Upper lobe of right lung (tissue), 1 donor: Measurements from ENCODE around the gene CAMKV. TPM values are rescaled to one million over a fixed set of nuclear protein-coding genes. Genes with fewer than 3 reads are reported as not detected.
A peak's percentile ranks its signal among the peaks of the same experiment; 100 is the strongest.
"Not testable (repeated sequence)": the region's sequence is repeated elsewhere in the genome, so short reads cannot be mapped to it uniquely, and the experiment has no call there.

ENCODE experiments used
- ATAC-seq: fragments of 200-7000 bp; cut with Tn5 transposase; one replicate; pipeline ENCODE4 v1.9.1; 2020; ENCODE audit warnings: mild to moderate bottlenecking, moderate library complexity
- DNase-seq: peaks from one replicate; pipeline ENCODE4 v3.0.0-alpha.2; 2020
- H3K27ac ChIP-seq: fragments of 200-600 bp; one replicate; pipeline ENCODE4 v1.8.0; 2022
- H3K27me3 ChIP-seq: fragments of 200-600 bp; one replicate; pipeline ENCODE4 v1.8.0; 2022; ENCODE audit warnings: mild to moderate bottlenecking
- H3K36me3 ChIP-seq: fragments of 200-600 bp; one replicate; pipeline ENCODE4 v1.8.0; 2022
- H3K4me1 ChIP-seq: fragments of 200-600 bp; one replicate; pipeline ENCODE4 v1.8.0; 2022
- H3K4me3 ChIP-seq: fragments of 200-600 bp; one replicate; pipeline ENCODE4 v1.8.0; 2022; ENCODE audit warnings: mild to moderate bottlenecking
- H3K9me3 ChIP-seq: fragments of 200-600 bp; one replicate; pipeline ENCODE4 v1.8.0; 2022
- intact Hi-C: fragments of 100-400 bp; cut with DNase I; formaldehyde crosslinking; loops from one replicate; pipeline ENCODE4 v1.11.0; 2022
- long read RNA-seq: library from polyadenylated mRNA; unstranded; transcript quantifications from one replicate; pipeline ENCODE4 v2.0.0, GENCODE V29; 2021
- total RNA-seq: library from RNA; stranded (reverse); fragmentation: NEBNext Ultra II Directional; extraction: Animal tissue kit (Norgen Biotek cat#: 25700); gene quantifications from one replicate; pipeline ENCODE4 v1.2.1, GENCODE V29; 2021
- TF ChIP-seq, protein P1 (sequence below): fragments of 200-600 bp; IDR thresholded peaks from one replicate; pipeline ENCODE4 v1.8.0; 2022; ENCODE audit warnings: antibody characterized with exemption
- donor health status: DM: no; HTN: yes; CAD: no; lungs with severe emphysema.

CAMKV gene, protein sequence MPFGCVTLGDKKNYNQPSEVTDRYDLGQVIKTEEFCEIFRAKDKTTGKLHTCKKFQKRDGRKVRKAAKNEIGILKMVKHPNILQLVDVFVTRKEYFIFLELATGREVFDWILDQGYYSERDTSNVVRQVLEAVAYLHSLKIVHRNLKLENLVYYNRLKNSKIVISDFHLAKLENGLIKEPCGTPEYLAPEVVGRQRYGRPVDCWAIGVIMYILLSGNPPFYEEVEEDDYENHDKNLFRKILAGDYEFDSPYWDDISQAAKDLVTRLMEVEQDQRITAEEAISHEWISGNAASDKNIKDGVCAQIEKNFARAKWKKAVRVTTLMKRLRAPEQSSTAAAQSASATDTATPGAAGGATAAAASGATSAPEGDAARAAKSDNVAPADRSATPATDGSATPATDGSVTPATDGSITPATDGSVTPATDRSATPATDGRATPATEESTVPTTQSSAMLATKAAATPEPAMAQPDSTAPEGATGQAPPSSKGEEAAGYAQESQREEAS
- total RNA-seq, result not detected
- long read RNA-seq, result 0 reads

DNA sequence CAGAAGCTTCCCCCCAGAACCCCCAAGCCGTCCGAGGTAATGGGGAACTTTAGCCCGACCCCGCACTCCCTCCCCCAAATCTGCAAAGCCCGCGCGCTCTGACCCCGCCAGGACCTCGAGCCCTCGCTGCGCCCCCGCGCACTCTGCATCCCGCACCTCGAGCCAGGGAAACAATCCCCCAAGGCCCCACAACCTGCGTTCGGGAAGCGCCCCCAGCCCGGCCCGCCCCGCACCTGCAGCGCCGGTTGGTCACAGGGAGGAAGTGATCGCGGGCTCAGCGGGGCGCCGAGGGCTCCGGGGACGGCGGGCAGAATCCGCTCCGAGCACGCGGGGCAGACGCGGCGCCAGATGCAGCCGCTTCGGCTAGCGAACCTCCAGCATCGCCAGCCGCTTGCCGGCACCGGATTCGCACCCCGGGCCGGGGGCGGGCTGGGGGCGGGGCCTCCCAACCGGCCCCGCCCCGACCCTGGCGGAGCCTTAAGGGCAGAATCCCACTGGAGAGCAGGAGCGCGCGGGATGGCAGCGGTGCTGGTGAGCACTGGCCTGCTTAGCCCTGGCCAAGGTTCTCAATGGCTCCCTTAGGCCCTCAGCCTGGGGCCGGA lies at the start of gene CAMKV:
Gene CAMKV (minus strand): TSS at position 382 of the 602 bp plus-strand sequence. CDS start 7,518 bp downstream, outside the sequence.
- Histone ChIP-seq H3K9me3 (no peaks in the 10 kb centered on the region), H3K27me3 (peaks cover 33% of the 10 kb centered on the region), H3K36me3 (no peaks in the 10 kb centered on the region), H3K4me1 (peaks cover 8% of the 10 kb centered on the region), H3K4me3 (peak within 1 kb of the TSS; percentile 31), H3K27ac (no peak within 1 kb of the TSS)
- no peak for DNase-seq
- no peak for ATAC-seq
- intact Hi-C loops, result no loop called here
- TF ChIP-seq, protein P1, sequence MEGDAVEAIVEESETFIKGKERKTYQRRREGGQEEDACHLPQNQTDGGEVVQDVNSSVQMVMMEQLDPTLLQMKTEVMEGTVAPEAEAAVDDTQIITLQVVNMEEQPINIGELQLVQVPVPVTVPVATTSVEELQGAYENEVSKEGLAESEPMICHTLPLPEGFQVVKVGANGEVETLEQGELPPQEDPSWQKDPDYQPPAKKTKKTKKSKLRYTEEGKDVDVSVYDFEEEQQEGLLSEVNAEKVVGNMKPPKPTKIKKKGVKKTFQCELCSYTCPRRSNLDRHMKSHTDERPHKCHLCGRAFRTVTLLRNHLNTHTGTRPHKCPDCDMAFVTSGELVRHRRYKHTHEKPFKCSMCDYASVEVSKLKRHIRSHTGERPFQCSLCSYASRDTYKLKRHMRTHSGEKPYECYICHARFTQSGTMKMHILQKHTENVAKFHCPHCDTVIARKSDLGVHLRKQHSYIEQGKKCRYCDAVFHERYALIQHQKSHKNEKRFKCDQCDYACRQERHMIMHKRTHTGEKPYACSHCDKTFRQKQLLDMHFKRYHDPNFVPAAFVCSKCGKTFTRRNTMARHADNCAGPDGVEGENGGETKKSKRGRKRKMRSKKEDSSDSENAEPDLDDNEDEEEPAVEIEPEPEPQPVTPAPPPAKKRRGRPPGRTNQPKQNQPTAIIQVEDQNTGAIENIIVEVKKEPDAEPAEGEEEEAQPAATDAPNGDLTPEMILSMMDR, result no peak

- not testable (repeated sequence) for DNase-seq, H3K36me3 ChIP-seq, H3K9me3 ChIP-seq, H3K4me1 ChIP-seq, H3K27me3 ChIP-seq, H3K4me3 ChIP-seq, H3K27ac ChIP-seq
- peak; percentile 64 for ATAC-seq
- intact Hi-C loops, result loop anchor here (10.0 kb wide), 1 partner anchor 123 kb away; the partner anchor contains the start of gene CDHR4
These were observed 48.3 kb upstream of the CAMKV start for GRCh38 chr3:49917806-49918590.

DNA sequence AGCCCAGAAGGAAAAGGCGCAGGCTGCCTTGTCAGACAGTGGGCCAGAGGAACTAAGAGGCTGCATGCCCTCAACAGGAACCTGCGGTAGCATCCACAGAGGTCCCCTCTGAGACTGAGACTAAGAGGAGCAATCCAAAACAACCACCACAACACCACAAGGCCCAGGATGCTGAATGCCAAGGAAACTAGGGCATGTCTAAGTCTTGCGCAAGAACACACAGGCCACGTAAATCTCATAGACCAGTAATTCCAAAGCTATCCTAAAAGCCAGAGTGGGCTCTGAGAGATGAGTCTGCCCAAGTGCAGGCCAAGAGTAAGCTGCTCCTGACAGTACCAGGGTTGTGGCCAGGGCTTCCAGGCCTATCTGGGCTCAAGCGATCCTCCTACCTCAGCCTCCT lies 47.0 kb upstream of the CAMKV start:
- peaks cover 8% of the 10 kb centered on the region for H3K36me3 ChIP-seq
- no peaks in the 10 kb centered on the region for H3K4me1 ChIP-seq
- ATAC-seq (no peak), DNase-seq (no peak)
- H3K27ac ChIP-seq, result no peak overlapping the region
- intact Hi-C loops, result loop anchor here (10.0 kb wide), 1 partner anchor 122 kb away; the partner anchor contains the start of gene CDHR4
- no peak overlapping the region for H3K4me3 ChIP-seq
- TF ChIP-seq, protein P1, result no peak
- H3K27me3 ChIP-seq, result no peaks in the 10 kb centered on the region
- H3K9me3 ChIP-seq, result no peaks in the 10 kb centered on the region

- Histone ChIP-seq H3K27me3 (no peaks in the 10 kb centered on the region), H3K36me3 (peaks cover 23% of the 10 kb centered on the region), H3K27ac (no peak overlapping the region), H3K4me3 (no peak overlapping the region), H3K9me3 (no peaks in the 10 kb centered on the region), H3K4me1 (no peaks in the 10 kb centered on the region)
- intact Hi-C loops, result loop anchor here (10.0 kb wide), 1 partner anchor 120 kb away; the partner anchor contains the start of gene CDHR4
- no peak for DNase-seq
- peak; percentile 60 for ATAC-seq
- TF ChIP-seq, protein P1, result no peak
These were observed 45.2 kb upstream of the CAMKV start for GRCh38 chr3:49914906-49915305.

GRCh38 chr3:49912881-49913281 lies 43.2 kb upstream of the CAMKV start:
- ATAC-seq (no peak), DNase-seq (no peak)
- intact Hi-C loops, result loop anchor here (10.0 kb wide), 1 partner anchor 118 kb away; the partner anchor contains the start of gene CDHR4
- no peaks in the 10 kb centered on the region for H3K4me1 ChIP-seq
- no peaks in the 10 kb centered on the region for H3K27me3 ChIP-seq
- H3K36me3 ChIP-seq, result peaks cover 35% of the 10 kb centered on the region
- H3K9me3 ChIP-seq, result no peaks in the 10 kb centered on the region
- no peak overlapping the region for H3K27ac ChIP-seq
- H3K4me3 ChIP-seq, result no peak overlapping the region
- TF ChIP-seq, protein P1, result no peak
